ENCODE measurements around the gene B4GALT6. TPM values are rescaled to one million over a fixed set of nuclear protein-coding genes. Genes with fewer than 3 reads are reported as not detected.

B4GALT6 gene
- total RNA-seq, 5 donors from 2014 or later (not counting 1 experiment from before 2014, with no cell fraction given): 0.25 to 1.5 (median 1.2) TPM

- Mint-ChIP-seq H3K4me1 (no peaks in the 10 kb centered on the region), H3K4me3 (no peak overlapping the region), H3K9me3 (no peaks in the 10 kb centered on the region), H3K27me3 (peaks cover 7 to 12% of the 10 kb centered on the region in 2 donors), H3K27ac (no peak overlapping the region), H3K36me3 (no peaks in the 10 kb centered on the region)
- Histone ChIP-seq H3K36me3 (ENCODE audit: control insufficient read depth in 2 of 2, extremely low read depth in 1 of 2, insufficient read depth in 1 of 2, low read length in 1 of 2) (no peaks in the 10 kb centered on the region), H3K27ac (ENCODE audit: low read length) (no peak overlapping the region), H3K27me3 (replicated peaks in 1 of 2; ENCODE audit: control insufficient read depth in 2 of 2, extremely low read depth in 1 of 2, insufficient read depth in 2 of 2, low read length in 1 of 2) (peaks cover 0 to 9% of the 10 kb centered on the region in 2 experiments), H3K9me3 (no peaks in the 10 kb centered on the region), H3K4me3 (ENCODE audit: control insufficient read depth in 1 of 2, extremely low read depth in 1 of 2, low read length in 1 of 2) (no peak overlapping the region), H3K4me1 (ENCODE audit: control insufficient read depth in 1 of 2, extremely low read depth in 1 of 2, insufficient read depth in 2 of 2, low read length in 2 of 2) (no peaks in the 10 kb centered on the region)
- WGBS (ENCODE audit: insufficient coverage): 83% methylated on average over 2 of the region's 2 CpGs
- ChIA-PET POLR2A (no interaction called here), CTCF (no interaction called here)
- ATAC-seq (replicated peaks in 1 of 4): no peak
- DNase-seq: no peak
These were observed 70.3 kb downstream of the B4GALT6 start for GRCh38 chr18:31614044-31614443.

GRCh38 chr18:31612124-31612523, 72.3 kb downstream of the B4GALT6 start:
- Mint-ChIP-seq H3K36me3 (no peaks in the 10 kb centered on the region), H3K27ac (no peak overlapping the region), H3K4me3 (no peak overlapping the region), H3K27me3 (peaks cover 7 to 10% of the 10 kb centered on the region in 2 donors), H3K4me1 (no peaks in the 10 kb centered on the region), H3K9me3 (no peaks in the 10 kb centered on the region)
- CTCF ChIA-PET: no interaction called here
- Histone ChIP-seq H3K27ac (ENCODE audit: low read length) (no peak overlapping the region), H3K36me3 (ENCODE audit: control insufficient read depth in 2 of 2, extremely low read depth in 1 of 2, insufficient read depth in 1 of 2, low read length in 1 of 2) (no peaks in the 10 kb centered on the region), H3K4me3 (ENCODE audit: control insufficient read depth in 1 of 2, extremely low read depth in 1 of 2, low read length in 1 of 2) (no peak overlapping the region), H3K4me1 (ENCODE audit: control insufficient read depth in 1 of 2, extremely low read depth in 1 of 2, insufficient read depth in 2 of 2, low read length in 2 of 2) (no peaks in the 10 kb centered on the region), H3K27me3 (replicated peaks in 1 of 2; ENCODE audit: control insufficient read depth in 2 of 2, extremely low read depth in 1 of 2, insufficient read depth in 2 of 2, low read length in 1 of 2) (peaks cover 0 to 5% of the 10 kb centered on the region in 2 experiments), H3K9me3 (no peaks in the 10 kb centered on the region)
- POLR2A ChIA-PET: no interaction called here
- ATAC-seq (replicated peaks in 1 of 4): no peak
- 100% methylated on average over 1 of the region's 6 CpGs for WGBS (ENCODE audit: insufficient coverage)
- no peak for DNase-seq

- no peaks in the 10 kb centered on the region for H3K4me1 Mint-ChIP-seq
- DNase-seq (no peak), ATAC-seq (replicated peaks in 1 of 4) (no peak)
- no peaks in the 10 kb centered on the region for H3K36me3 Mint-ChIP-seq
- Histone ChIP-seq H3K27me3 (replicated peaks in 1 of 2; ENCODE audit: control insufficient read depth in 2 of 2, extremely low read depth in 1 of 2, insufficient read depth in 2 of 2, low read length in 1 of 2) (peaks cover 0 to 5% of the 10 kb centered on the region in 2 experiments), H3K9me3 (no peaks in the 10 kb centered on the region), H3K4me1 (ENCODE audit: control insufficient read depth in 1 of 2, extremely low read depth in 1 of 2, insufficient read depth in 2 of 2, low read length in 2 of 2) (no peaks in the 10 kb centered on the region), H3K4me3 (ENCODE audit: control insufficient read depth in 1 of 2, extremely low read depth in 1 of 2, low read length in 1 of 2) (no peak overlapping the region), H3K36me3 (ENCODE audit: control insufficient read depth in 2 of 2, extremely low read depth in 1 of 2, insufficient read depth in 1 of 2, low read length in 1 of 2) (no peaks in the 10 kb centered on the region), H3K27ac (ENCODE audit: low read length) (no peak overlapping the region)
- no peaks in the 10 kb centered on the region for H3K9me3 Mint-ChIP-seq
- CTCF ChIA-PET: no interaction called here
- H3K4me3 Mint-ChIP-seq: no peak overlapping the region
- H3K27me3 Mint-ChIP-seq: peaks cover 5% of the 10 kb centered on the region in 2 donors
- no peak overlapping the region for H3K27ac Mint-ChIP-seq
- POLR2A ChIA-PET: interaction anchor here in 1 of 2 donors (0.6 kb wide), 1 partner anchor 1905 kb away, joined by 3 read pairs; no protein-coding TSS in a partner anchor
- WGBS (ENCODE audit: insufficient coverage): no CpG with 5 or more reads among the region's 5 CpGs
These were observed 72.9 kb downstream of the B4GALT6 start for GRCh38 chr18:31611511-31611910.

- no peaks in the 10 kb centered on the region for H3K4me1 ChIP-seq (ENCODE audit: control insufficient read depth in 1 of 2, extremely low read depth in 1 of 2, insufficient read depth in 2 of 2, low read length in 2 of 2)
- peak in 2 of 35 experiments; percentile 2 to 8 for DNase-seq
- ChIA-PET CTCF (interaction anchor here in 1 of 2 donors (0.6 kb wide), 1 partner anchor 52 kb away, joined by 3 read pairs; no protein-coding TSS in a partner anchor), POLR2A (interaction anchor here in 1 of 2 donors (0.6 kb wide), 1 partner anchor 49 kb away, joined by 3 read pairs; no protein-coding TSS in a partner anchor)
- no peaks in the 10 kb centered on the region for H3K36me3 ChIP-seq (ENCODE audit: control insufficient read depth in 2 of 2, extremely low read depth in 1 of 2, insufficient read depth in 1 of 2, low read length in 1 of 2)
- H3K36me3 Mint-ChIP-seq: no peaks in the 10 kb centered on the region
- no peak overlapping the region for H3K27ac Mint-ChIP-seq
- no peak overlapping the region for H3K4me3 Mint-ChIP-seq
- WGBS (ENCODE audit: insufficient coverage): 62% methylated on average over 4 of the region's 8 CpGs
- H3K27me3 Mint-ChIP-seq: peaks cover 3 to 7% of the 10 kb centered on the region in 2 donors
- H3K9me3 ChIP-seq: no peaks in the 10 kb centered on the region
- ATAC-seq (replicated peaks in 1 of 4): no peak
- H3K27me3 ChIP-seq (replicated peaks in 1 of 2; ENCODE audit: control insufficient read depth in 2 of 2, extremely low read depth in 1 of 2, insufficient read depth in 2 of 2, low read length in 1 of 2): peaks cover 0 to 5% of the 10 kb centered on the region in 2 experiments
- no peaks in the 10 kb centered on the region for H3K9me3 Mint-ChIP-seq
- H3K27ac ChIP-seq (ENCODE audit: low read length): no peak overlapping the region
- H3K4me3 ChIP-seq (ENCODE audit: control insufficient read depth in 1 of 2, extremely low read depth in 1 of 2, low read length in 1 of 2): no peak overlapping the region
- no peaks in the 10 kb centered on the region for H3K4me1 Mint-ChIP-seq
These were observed 73.8 kb downstream of the B4GALT6 start for GRCh38 chr18:31610286-31611205.

- WGBS (ENCODE audit: insufficient coverage): no CpG with 5 or more reads among the region's 2 CpGs
- H3K27me3 ChIP-seq (replicated peaks in 1 of 2; ENCODE audit: control insufficient read depth in 2 of 2, extremely low read depth in 1 of 2, insufficient read depth in 2 of 2, low read length in 1 of 2): peaks cover 0 to 5% of the 10 kb centered on the region in 2 experiments
- Mint-ChIP-seq H3K4me1 (no peaks in the 10 kb centered on the region), H3K4me3 (no peak overlapping the region), H3K27ac (no peak overlapping the region), H3K36me3 (no peaks in the 10 kb centered on the region), H3K9me3 (no peaks in the 10 kb centered on the region), H3K27me3 (peaks cover 3 to 9% of the 10 kb centered on the region in 2 donors)
- POLR2A ChIA-PET: no interaction called here
- H3K36me3 ChIP-seq (ENCODE audit: control insufficient read depth in 2 of 2, extremely low read depth in 1 of 2, insufficient read depth in 1 of 2, low read length in 1 of 2): no peaks in the 10 kb centered on the region
- CTCF ChIA-PET: no interaction called here
- no peak overlapping the region for H3K27ac ChIP-seq (ENCODE audit: low read length)
- ATAC-seq (replicated peaks in 1 of 4) (no peak), DNase-seq (no peak)
- no peak overlapping the region for H3K4me3 ChIP-seq (ENCODE audit: control insufficient read depth in 1 of 2, extremely low read depth in 1 of 2, low read length in 1 of 2)
- H3K4me1 ChIP-seq (ENCODE audit: control insufficient read depth in 1 of 2, extremely low read depth in 1 of 2, insufficient read depth in 2 of 2, low read length in 2 of 2): no peaks in the 10 kb centered on the region
- no peaks in the 10 kb centered on the region for H3K9me3 ChIP-seq
These were observed 74.5 kb downstream of the B4GALT6 start for GRCh38 chr18:31609886-31610285.

GRCh38 chr18:31607384-31607783, 77.0 kb downstream of the B4GALT6 start:
- CTCF ChIA-PET: no interaction called here

More at GRCh38 chr18:31607384-31607783, 77.0 kb downstream of the B4GALT6 start:
- Histone ChIP-seq H3K27ac (ENCODE audit: low read length) (no peak overlapping the region), H3K27me3 (replicated peaks in 1 of 2; ENCODE audit: control insufficient read depth in 2 of 2, extremely low read depth in 1 of 2, insufficient read depth in 2 of 2, low read length in 1 of 2) (peaks cover 0 to 5% of the 10 kb centered on the region in 2 experiments), H3K4me1 (ENCODE audit: control insufficient read depth in 1 of 2, extremely low read depth in 1 of 2, insufficient read depth in 2 of 2, low read length in 2 of 2) (no peaks in the 10 kb centered on the region), H3K9me3 (no peaks in the 10 kb centered on the region), H3K36me3 (ENCODE audit: control insufficient read depth in 2 of 2, extremely low read depth in 1 of 2, insufficient read depth in 1 of 2, low read length in 1 of 2) (no peaks in the 10 kb centered on the region), H3K4me3 (ENCODE audit: control insufficient read depth in 1 of 2, extremely low read depth in 1 of 2, low read length in 1 of 2) (no peak overlapping the region)
- H3K27ac Mint-ChIP-seq: no peak overlapping the region
- POLR2A ChIA-PET: no interaction called here
- no peaks in the 10 kb centered on the region for H3K4me1 Mint-ChIP-seq
- DNase-seq (no peak), ATAC-seq (replicated peaks in 1 of 4) (no peak)
- no peaks in the 10 kb centered on the region for H3K36me3 Mint-ChIP-seq
- WGBS (ENCODE audit: insufficient coverage): 100% methylated on average over 1 of the region's 5 CpGs
- no peaks in the 10 kb centered on the region for H3K9me3 Mint-ChIP-seq
- H3K4me3 Mint-ChIP-seq: no peak overlapping the region
- H3K27me3 Mint-ChIP-seq: peaks cover 0 to 9% of the 10 kb centered on the region in 2 donors

Measured in T-cell (primary cell).